Muscle layer of colon (tissue), 2 donors: ENCODE measurements around the gene USP21.
A peak's percentile ranks its signal among the peaks of the same experiment; 100 is the strongest.

ENCODE experiments used
- H3K27ac ChIP-seq: one replicate; pipeline ENCODE4 v1.7.0; 2013; ENCODE audit warnings: low read depth, mild to moderate bottlenecking, low read length, moderate library complexity
- H3K27me3 ChIP-seq, 2 donors: one replicate each; pipeline ENCODE4 v1.7.0; 2013; ENCODE audit warnings: low read length in 2 of 2, mild to moderate bottlenecking in 2 of 2; ENCODE audit not compliant: insufficient read depth in 2 of 2, control insufficient read depth in 1 of 2
- H3K36me3 ChIP-seq: one replicate; pipeline ENCODE4 v1.7.0; 2013; ENCODE audit warnings: mild to moderate bottlenecking, low read length; ENCODE audit not compliant: insufficient read depth
- H3K4me1 ChIP-seq: one replicate; pipeline ENCODE4 v1.7.0; 2013; ENCODE audit warnings: mild to moderate bottlenecking, low read length; ENCODE audit not compliant: insufficient read depth
- H3K4me3 ChIP-seq, 2 donors: one replicate each; pipeline ENCODE4 v1.7.0; 2013; ENCODE audit warnings: low read length in 2 of 2, low read depth in 1 of 2, mild to moderate bottlenecking in 1 of 2, moderate library complexity in 1 of 2
- H3K9ac ChIP-seq: one replicate; pipeline ENCODE4 v1.7.0; 2013; ENCODE audit warnings: low read length
- H3K9me3 ChIP-seq: one replicate; pipeline ENCODE4 v1.7.0; 2013; ENCODE audit warnings: mild to moderate bottlenecking, low read length
- donor health status: abdominal sarcoma.
- donor health status: Adenocarcinoma of cecum.

USP21 gene

GRCh38 chr1:161198194-161198896 is 39.0 kb downstream of the USP21 start:
- H3K4me3 ChIP-seq: peak overlapping the region; percentile 22 to 53
- peak overlapping the region; percentile 81 for H3K27ac ChIP-seq
- no peaks in the 10 kb centered on the region for H3K9me3 ChIP-seq
- no peaks in the 10 kb centered on the region for H3K27me3 ChIP-seq
- peaks cover 66% of the 10 kb centered on the region for H3K4me1 ChIP-seq
- peaks cover 9% of the 10 kb centered on the region for H3K36me3 ChIP-seq
- peak overlapping the region; percentile 50 for H3K9ac ChIP-seq

GRCh38 chr1:161198897-161199431 is 39.7 kb downstream of the USP21 start, which contains the start of gene ADAMTS4:
Gene ADAMTS4 (minus strand): TSS chr1:161199054. CDS start chr1:161198627, 427 bp downstream.
- H3K4me3 ChIP-seq: peak within 1 kb of the TSS; percentile 22 to 53
- H3K4me1 ChIP-seq: peaks cover 73% of the 10 kb centered on the region

GRCh38 chr1:161199506-161200139 is 40.3 kb downstream of the USP21 start:
- Histone ChIP-seq H3K4me1 (peaks cover 77% of the 10 kb centered on the region), H3K27me3 (no peaks in the 10 kb centered on the region), H3K9me3 (no peaks in the 10 kb centered on the region), H3K9ac (no peak overlapping the region), H3K36me3 (peaks cover 18% of the 10 kb centered on the region), H3K4me3 (no peak overlapping the region), H3K27ac (peak overlapping the region; percentile 81)

More at GRCh38 chr1:161198897-161199431, 39.7 kb downstream of the USP21 start, which contains the start of gene ADAMTS4:
- peaks cover 14% of the 10 kb centered on the region for H3K36me3 ChIP-seq
- no peaks in the 10 kb centered on the region for H3K9me3 ChIP-seq
- H3K9ac ChIP-seq: peak within 1 kb of the TSS; percentile 50
- H3K27me3 ChIP-seq: no peaks in the 10 kb centered on the region
- peak within 1 kb of the TSS; percentile 81 for H3K27ac ChIP-seq

- no peaks in the 10 kb centered on the region for H3K9me3 ChIP-seq
- peaks cover 77% of the 10 kb centered on the region for H3K4me1 ChIP-seq
- no peak overlapping the region for H3K9ac ChIP-seq
- H3K36me3 ChIP-seq: peaks cover 14% of the 10 kb centered on the region
- H3K4me3 ChIP-seq: peak overlapping the region in 1 of 2 donors; percentile 100
- no peaks in the 10 kb centered on the region for H3K27me3 ChIP-seq
- H3K27ac ChIP-seq: peak overlapping the region; percentile 81
Measured at GRCh38 chr1:161200421-161200991, 41.2 kb downstream of the USP21 start.

GRCh38 chr1:161200992-161201835 is 41.9 kb downstream of the USP21 start:
- no peaks in the 10 kb centered on the region for H3K9me3 ChIP-seq
- peaks cover 20% of the 10 kb centered on the region for H3K36me3 ChIP-seq
- H3K4me1 ChIP-seq: peaks cover 73% of the 10 kb centered on the region
- peak overlapping the region; percentile 35 to 100 for H3K4me3 ChIP-seq
- H3K27ac ChIP-seq: peak overlapping the region; percentile 81
- no peaks in the 10 kb centered on the region for H3K27me3 ChIP-seq
- H3K9ac ChIP-seq: peak overlapping the region; percentile 98

- peak within 1 kb of the TSS; percentile 81 for H3K27ac ChIP-seq
- peaks cover 28% of the 10 kb centered on the region for H3K36me3 ChIP-seq
- H3K27me3 ChIP-seq: no peaks in the 10 kb centered on the region
- H3K4me1 ChIP-seq: peaks cover 65% of the 10 kb centered on the region
- no peaks in the 10 kb centered on the region for H3K9me3 ChIP-seq
- H3K9ac ChIP-seq: peak within 1 kb of the TSS; percentile 98
- H3K4me3 ChIP-seq: peak within 1 kb of the TSS; percentile 46 to 100
Measured at GRCh38 chr1:161201836-161202712, 42.8 kb downstream of the USP21 start, which contains the start of gene NDUFS2. Gene NDUFS2 (plus strand): TSS chr1:161202367. CDS start chr1:161202386, 19 bp downstream.

GRCh38 chr1:161206411-161207140 is 47.3 kb downstream of the USP21 start:
- Histone ChIP-seq H3K4me3 (no peak overlapping the region), H3K9me3 (no peaks in the 10 kb centered on the region), H3K9ac (no peak overlapping the region), H3K27me3 (no peaks in the 10 kb centered on the region), H3K27ac (no peak overlapping the region), H3K36me3 (peaks cover 61% of the 10 kb centered on the region), H3K4me1 (peaks cover 30% of the 10 kb centered on the region)

- H3K4me1 ChIP-seq: peaks cover 27% of the 10 kb centered on the region
- no peaks in the 10 kb centered on the region for H3K9me3 ChIP-seq
- no peak overlapping the region for H3K9ac ChIP-seq
- H3K4me3 ChIP-seq: no peak overlapping the region
- no peak overlapping the region for H3K27ac ChIP-seq
- peaks cover 67% of the 10 kb centered on the region for H3K36me3 ChIP-seq
- no peaks in the 10 kb centered on the region for H3K27me3 ChIP-seq
Measured at GRCh38 chr1:161207173-161207572, 47.9 kb downstream of the USP21 start.

- Histone ChIP-seq H3K4me1 (peaks cover 11% of the 10 kb centered on the region), H3K27ac (peak overlapping the region; percentile 58), H3K9me3 (no peaks in the 10 kb centered on the region), H3K36me3 (peaks cover 76% of the 10 kb centered on the region), H3K9ac (no peak overlapping the region), H3K27me3 (no peaks in the 10 kb centered on the region), H3K4me3 (no peak overlapping the region)
Measured at GRCh38 chr1:161209790-161210409, 50.6 kb downstream of the USP21 start.
